Muscle layer of duodenum (tissue), 2 donors: Measurements from ENCODE around the gene CES3.
A peak's percentile ranks its signal among the peaks of the same experiment; 100 is the strongest.

ENCODE experiments used
- H3K27ac ChIP-seq: one replicate; pipeline ENCODE4 v1.7.0; 2013; ENCODE audit warnings: mild to moderate bottlenecking, low read length
- H3K27me3 ChIP-seq: one replicate; pipeline ENCODE4 v1.7.0; 2013; ENCODE audit warnings: low read depth, mild to moderate bottlenecking, control low read depth, low read length
- H3K36me3 ChIP-seq, 2 donors: one replicate each; pipeline ENCODE4 v1.7.0; 2013; ENCODE audit warnings: low read length in 2 of 2, control low read depth in 1 of 2, mild to moderate bottlenecking in 1 of 2; ENCODE audit not compliant: insufficient read depth in 2 of 2, control insufficient read depth in 1 of 2
- H3K4me1 ChIP-seq, 2 donors: one replicate each; pipeline ENCODE4 v1.7.0; 2013; ENCODE audit warnings: low read length in 2 of 2, mild to moderate bottlenecking in 2 of 2, control low read depth in 1 of 2, moderate library complexity in 1 of 2; ENCODE audit not compliant: insufficient read depth in 2 of 2, control insufficient read depth in 1 of 2
- H3K4me3 ChIP-seq, 2 donors: one replicate each; pipeline ENCODE4 v1.7.0; 2013; ENCODE audit warnings: low read length in 2 of 2, low read depth in 1 of 2, mild to moderate bottlenecking in 1 of 2
- H3K9me3 ChIP-seq, 2 donors: one replicate each; pipeline ENCODE4 v1.7.0; 2013; ENCODE audit warnings: low read length in 2 of 2, control low read depth in 1 of 2, mild to moderate bottlenecking in 1 of 2; ENCODE audit not compliant: control insufficient read depth in 1 of 2
- donor health status: healthy.

CES3 gene

GRCh38 chr16:66947302-66948065, 13.6 kb upstream of the CES3 start:
- Histone ChIP-seq H3K4me3 (peak overlapping the region; percentile 55 to 69), H3K4me1 (peaks cover 0 to 8% of the 10 kb centered on the region in 2 donors), H3K9me3 (peaks cover 0 to 7% of the 10 kb centered on the region in 2 donors), H3K27ac (no peak overlapping the region), H3K27me3 (no peaks in the 10 kb centered on the region), H3K36me3 (peaks cover 9 to 17% of the 10 kb centered on the region in 2 donors)

GRCh38 chr16:66948134-66948836, 12.8 kb upstream of the CES3 start:
- no peaks in the 10 kb centered on the region for H3K27me3 ChIP-seq
- no peak overlapping the region for H3K27ac ChIP-seq
- H3K9me3 ChIP-seq = peaks cover 0 to 7% of the 10 kb centered on the region in 2 donors
- peaks cover 0 to 8% of the 10 kb centered on the region in 2 donors for H3K4me1 ChIP-seq
- peaks cover 1 to 9% of the 10 kb centered on the region in 2 donors for H3K36me3 ChIP-seq
- H3K4me3 ChIP-seq = peak overlapping the region; percentile 55 to 69

GRCh38 chr16:66948837-66949225, 12.2 kb upstream of the CES3 start:
- Histone ChIP-seq H3K27ac (no peak overlapping the region), H3K36me3 (peaks cover 0 to 3% of the 10 kb centered on the region in 2 donors), H3K4me3 (peak overlapping the region in 1 of 2 donors; percentile 69), H3K9me3 (peaks cover 0 to 7% of the 10 kb centered on the region in 2 donors), H3K27me3 (no peaks in the 10 kb centered on the region), H3K4me1 (peaks cover 0 to 8% of the 10 kb centered on the region in 2 donors)

GRCh38 chr16:66949472-66949871, 11.6 kb upstream of the CES3 start:
- no peak overlapping the region for H3K27ac ChIP-seq
- H3K27me3 ChIP-seq = no peaks in the 10 kb centered on the region
- peaks cover 0 to 7% of the 10 kb centered on the region in 2 donors for H3K9me3 ChIP-seq
- no peak overlapping the region for H3K4me3 ChIP-seq
- H3K36me3 ChIP-seq = no peaks in the 10 kb centered on the region
- peaks cover 0 to 8% of the 10 kb centered on the region in 2 donors for H3K4me1 ChIP-seq

- H3K9me3 ChIP-seq = peaks cover 0 to 7% of the 10 kb centered on the region in 2 donors
- H3K4me1 ChIP-seq = peaks cover 0 to 8% of the 10 kb centered on the region in 2 donors
- no peaks in the 10 kb centered on the region for H3K36me3 ChIP-seq
- H3K27me3 ChIP-seq = no peaks in the 10 kb centered on the region
- H3K4me3 ChIP-seq = no peak overlapping the region
- no peak overlapping the region for H3K27ac ChIP-seq
Measured at GRCh38 chr16:66950437-66950836, 10.6 kb upstream of the CES3 start.

GRCh38 chr16:66950971-66951790, 9.9 kb upstream of the CES3 start:
- Histone ChIP-seq H3K9me3 (peaks cover 0 to 7% of the 10 kb centered on the region in 2 donors), H3K27me3 (no peaks in the 10 kb centered on the region), H3K27ac (no peak overlapping the region), H3K4me3 (no peak overlapping the region), H3K36me3 (no peaks in the 10 kb centered on the region), H3K4me1 (peaks cover 0 to 8% of the 10 kb centered on the region in 2 donors)

- H3K36me3 ChIP-seq = no peaks in the 10 kb centered on the region
- peaks cover 0 to 7% of the 10 kb centered on the region in 2 donors for H3K9me3 ChIP-seq
- H3K27me3 ChIP-seq = no peaks in the 10 kb centered on the region
- no peak overlapping the region for H3K4me3 ChIP-seq
- peaks cover 0 to 8% of the 10 kb centered on the region in 2 donors for H3K4me1 ChIP-seq
- H3K27ac ChIP-seq = no peak overlapping the region
Measured at GRCh38 chr16:66952430-66953110, 8.5 kb upstream of the CES3 start.

- Histone ChIP-seq H3K36me3 (no peaks in the 10 kb centered on the region), H3K9me3 (peaks cover 0 to 7% of the 10 kb centered on the region in 2 donors), H3K4me1 (peaks cover 0 to 7% of the 10 kb centered on the region in 2 donors), H3K4me3 (no peak overlapping the region), H3K27me3 (no peaks in the 10 kb centered on the region), H3K27ac (no peak overlapping the region)
Measured at GRCh38 chr16:66953462-66954096, 7.5 kb upstream of the CES3 start.

- Histone ChIP-seq H3K36me3 (no peaks in the 10 kb centered on the region), H3K27ac (no peak overlapping the region), H3K4me1 (peaks cover 0 to under 1% of the 10 kb centered on the region in 2 donors), H3K27me3 (no peaks in the 10 kb centered on the region), H3K9me3 (peaks cover 0 to 7% of the 10 kb centered on the region in 2 donors), H3K4me3 (no peak overlapping the region)
Measured at GRCh38 chr16:66954097-66954659, 6.9 kb upstream of the CES3 start.
